ENCODE results near the gene DNAJC3.

GRCh38 chr13:95745289-95745688, 68.3 kb downstream of the DNAJC3 start:
- TF ChIP-seq CTCF (IDR thresholded peaks at IDR 0.05) (no peak), ZFX (IDR thresholded peaks at IDR 0.05; ENCODE audit: borderline replicate concordance) (no peak)
